ENCODE results near the gene SMCO3. TPM values are rescaled to one million over a fixed set of nuclear protein-coding genes. Genes with fewer than 3 reads are reported as not detected.

SMCO3 gene
- total RNA-seq, 1 experiment from 2014 or later = not detected

DNA sequence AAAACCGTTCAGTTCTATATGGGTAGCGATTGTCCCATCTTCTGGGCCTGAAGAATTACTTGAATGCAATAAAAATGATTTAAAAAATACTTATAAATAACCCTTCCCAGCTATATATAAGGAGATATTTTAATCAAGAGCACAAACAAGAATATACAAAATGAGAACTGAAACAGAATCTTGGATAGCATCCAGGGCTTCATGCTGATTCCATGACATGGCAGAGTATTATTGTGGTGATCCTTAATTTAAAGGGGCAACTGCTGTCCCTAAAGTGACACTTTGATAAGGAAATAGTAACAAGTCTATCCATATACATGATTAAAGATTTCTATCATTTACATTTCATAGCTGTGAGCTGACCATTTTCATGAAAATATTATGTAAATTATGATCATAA lies 29.5 kb downstream of the SMCO3 start:
- no peak for TF ChIP-seq CTCF (IDR thresholded peaks at IDR 0.05; ENCODE audit: unreplicated experiment)
- no peaks in the 10 kb centered on the region for H3K9me3 Mint-ChIP-seq (ENCODE audit: unreplicated experiment)
- BruUV-seq (replicated peaks) = no TSS peak
- no peak overlapping the region for H3K4me3 Mint-ChIP-seq (ENCODE audit: unreplicated experiment)
- POLR2A ChIA-PET = interaction anchor here (1.3 to 3.7 kb wide), 5 partner anchors 9 to 18 kb away, joined by 5 to 25 read pairs (median 9); partner anchors contain the start of genes C12orf60 and WBP11
- DNase-seq (ENCODE audit: unreplicated experiment) = no peak
- no peak overlapping the region for H3K27ac Mint-ChIP-seq (ENCODE audit: low read depth, unreplicated experiment)
- no peaks in the 10 kb centered on the region for H3K4me1 Mint-ChIP-seq (ENCODE audit: insufficient read depth, unreplicated experiment)
- no peaks in the 10 kb centered on the region for H3K27me3 Mint-ChIP-seq (ENCODE audit: insufficient read depth, unreplicated experiment)
- peaks cover 53% of the 10 kb centered on the region for H3K36me3 Mint-ChIP-seq (ENCODE audit: insufficient read depth, unreplicated experiment)
- CTCF ChIA-PET = interaction anchor here (0.7 to 1.4 kb wide), 4 partner anchors 9 to 14 kb away, joined by 3 to 6 read pairs (median 4); a partner anchor contains a TSS
- intact Hi-C loops (cut with micrococcal nuclease) = no loop called here

DNA sequence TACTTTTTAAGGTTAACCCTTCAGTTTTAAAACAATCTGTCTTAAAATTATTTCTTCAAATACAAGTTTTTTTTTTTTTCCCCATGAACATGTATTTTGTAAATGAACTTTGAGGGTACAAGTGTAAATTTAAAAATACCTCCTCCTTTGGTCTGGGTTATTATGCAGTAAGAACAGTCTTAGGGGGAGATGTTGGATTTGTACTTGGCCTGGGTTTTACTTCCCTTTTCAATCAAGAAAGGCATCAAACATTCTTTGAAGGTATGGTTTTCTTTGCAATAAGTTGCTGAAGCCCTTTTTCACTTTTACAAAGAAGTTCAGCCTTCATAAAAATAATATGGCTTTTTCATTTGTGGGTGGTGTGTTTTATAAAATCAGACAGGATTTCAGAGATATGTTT lies 31.2 kb downstream of the SMCO3 start:
- CTCF ChIA-PET = interaction anchor here (1.0 to 2.1 kb wide), 2 partner anchors 11 to 12 kb away, joined by 5 to 7 read pairs; a partner anchor contains a TSS
- H3K4me1 Mint-ChIP-seq (ENCODE audit: insufficient read depth, unreplicated experiment) = no peaks in the 10 kb centered on the region
- intact Hi-C loops (cut with micrococcal nuclease) = no loop called here

DNA sequence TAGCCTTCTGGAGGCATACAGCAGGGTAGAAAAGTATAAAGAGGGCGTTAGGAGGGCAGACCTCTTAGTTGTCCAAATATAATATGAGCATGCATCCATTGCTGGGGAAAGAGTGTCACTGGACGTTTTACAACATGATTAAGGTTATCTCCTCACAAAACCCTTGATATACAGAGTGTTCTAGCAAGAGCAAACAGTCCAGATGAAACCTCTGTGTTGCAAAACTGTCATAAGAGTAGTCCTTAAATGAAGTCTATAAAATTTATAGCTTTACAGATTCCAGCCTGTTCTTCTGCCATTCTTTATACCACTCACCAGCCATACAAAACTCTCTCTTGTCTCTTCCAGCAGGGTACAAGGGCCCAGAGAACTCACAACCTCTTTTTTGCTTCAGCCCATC lies 32.4 kb downstream of the SMCO3 start:
- ChIA-PET POLR2A (interaction anchor here (0.6 to 4.2 kb wide), 5 partner anchors 7 to 475 kb away, joined by 3 to 21 read pairs (median 5); partner anchors contain the start of genes C12orf60 and WBP11), CTCF (interaction anchor here (0.6 to 2.1 kb wide), 5 partner anchors 11 to 994 kb away, joined by 3 to 7 read pairs (median 4); a partner anchor contains a TSS)
- Mint-ChIP-seq H3K36me3 (ENCODE audit: insufficient read depth, unreplicated experiment) (peaks cover 30% of the 10 kb centered on the region), H3K4me1 (ENCODE audit: insufficient read depth, unreplicated experiment) (peaks cover 6% of the 10 kb centered on the region), H3K27ac (ENCODE audit: low read depth, unreplicated experiment) (no peak overlapping the region), H3K9me3 (ENCODE audit: unreplicated experiment) (no peaks in the 10 kb centered on the region), H3K27me3 (ENCODE audit: insufficient read depth, unreplicated experiment) (no peaks in the 10 kb centered on the region), H3K4me3 (ENCODE audit: unreplicated experiment) (no peak overlapping the region)
- intact Hi-C loops (cut with micrococcal nuclease) = no loop called here
- BruUV-seq (replicated peaks) = no TSS peak
- DNase-seq (ENCODE audit: unreplicated experiment) = no peak
- TF ChIP-seq CTCF (IDR thresholded peaks at IDR 0.05; ENCODE audit: unreplicated experiment) = no peak

More for the DNA sequence above, 31.2 kb downstream of the SMCO3 start:
- Mint-ChIP-seq H3K27me3 (ENCODE audit: insufficient read depth, unreplicated experiment) (no peaks in the 10 kb centered on the region), H3K4me3 (ENCODE audit: unreplicated experiment) (no peak overlapping the region), H3K36me3 (ENCODE audit: insufficient read depth, unreplicated experiment) (peaks cover 42% of the 10 kb centered on the region), H3K27ac (ENCODE audit: low read depth, unreplicated experiment) (no peak overlapping the region), H3K9me3 (ENCODE audit: unreplicated experiment) (no peaks in the 10 kb centered on the region)
- no TSS peak for BruUV-seq (replicated peaks)
- TF ChIP-seq CTCF (IDR thresholded peaks at IDR 0.05; ENCODE audit: unreplicated experiment) = no peak
- POLR2A ChIA-PET = interaction anchor here (1.3 to 4.2 kb wide), 3 partner anchors 8 to 20 kb away, joined by 10 to 25 read pairs (median 21); partner anchors contain the start of genes C12orf60 and WBP11
- DNase-seq (ENCODE audit: unreplicated experiment) = no peak

GRCh38 chr12:14780859-14781258 lies 33.1 kb downstream of the SMCO3 start:
- no peak for DNase-seq (ENCODE audit: unreplicated experiment)
- H3K27me3 Mint-ChIP-seq (ENCODE audit: insufficient read depth, unreplicated experiment) = no peaks in the 10 kb centered on the region
- BruUV-seq (replicated peaks) = no TSS peak
- H3K27ac Mint-ChIP-seq (ENCODE audit: low read depth, unreplicated experiment) = no peak overlapping the region
- TF ChIP-seq CTCF (IDR thresholded peaks at IDR 0.05; ENCODE audit: unreplicated experiment) = no peak
- ChIA-PET POLR2A (interaction anchor here (4.0 to 4.2 kb wide), 2 partner anchors 10 to 22 kb away, joined by 21 to 27 read pairs; partner anchors contain the start of genes C12orf60 and WBP11), CTCF (interaction anchor here (1.2 to 2.1 kb wide), 2 partner anchors 10 to 30 kb away, joined by 3 to 7 read pairs; a partner anchor contains a TSS)
- H3K4me3 Mint-ChIP-seq (ENCODE audit: unreplicated experiment) = no peak overlapping the region
- intact Hi-C loops (cut with micrococcal nuclease) = no loop called here
- H3K4me1 Mint-ChIP-seq (ENCODE audit: insufficient read depth, unreplicated experiment) = peaks cover 13% of the 10 kb centered on the region
- H3K9me3 Mint-ChIP-seq (ENCODE audit: unreplicated experiment) = no peaks in the 10 kb centered on the region
- peaks cover 23% of the 10 kb centered on the region for H3K36me3 Mint-ChIP-seq (ENCODE audit: insufficient read depth, unreplicated experiment)

All from MCF 10A (cell line).